Stimulated activated CD4-positive, alpha-beta T cell treated with anti-CD3 and anti-CD28 coated beads, Interleukin-15, amount 100 ng/mL, for 48 hours (primary cell): ENCODE measurements around the gene MUC5B.
"Not testable (repeated sequence)": the region's sequence is repeated elsewhere in the genome, so short reads cannot be mapped to it uniquely, and the experiment has no call there.

Experiments
- DNase-seq, 2 donors: peaks; one replicate each; pipeline ENCODE4 v3.0.0-alpha.2; 2020; ENCODE audit warnings: low read depth in 2 of 2

The MUC5B gene, protein sequence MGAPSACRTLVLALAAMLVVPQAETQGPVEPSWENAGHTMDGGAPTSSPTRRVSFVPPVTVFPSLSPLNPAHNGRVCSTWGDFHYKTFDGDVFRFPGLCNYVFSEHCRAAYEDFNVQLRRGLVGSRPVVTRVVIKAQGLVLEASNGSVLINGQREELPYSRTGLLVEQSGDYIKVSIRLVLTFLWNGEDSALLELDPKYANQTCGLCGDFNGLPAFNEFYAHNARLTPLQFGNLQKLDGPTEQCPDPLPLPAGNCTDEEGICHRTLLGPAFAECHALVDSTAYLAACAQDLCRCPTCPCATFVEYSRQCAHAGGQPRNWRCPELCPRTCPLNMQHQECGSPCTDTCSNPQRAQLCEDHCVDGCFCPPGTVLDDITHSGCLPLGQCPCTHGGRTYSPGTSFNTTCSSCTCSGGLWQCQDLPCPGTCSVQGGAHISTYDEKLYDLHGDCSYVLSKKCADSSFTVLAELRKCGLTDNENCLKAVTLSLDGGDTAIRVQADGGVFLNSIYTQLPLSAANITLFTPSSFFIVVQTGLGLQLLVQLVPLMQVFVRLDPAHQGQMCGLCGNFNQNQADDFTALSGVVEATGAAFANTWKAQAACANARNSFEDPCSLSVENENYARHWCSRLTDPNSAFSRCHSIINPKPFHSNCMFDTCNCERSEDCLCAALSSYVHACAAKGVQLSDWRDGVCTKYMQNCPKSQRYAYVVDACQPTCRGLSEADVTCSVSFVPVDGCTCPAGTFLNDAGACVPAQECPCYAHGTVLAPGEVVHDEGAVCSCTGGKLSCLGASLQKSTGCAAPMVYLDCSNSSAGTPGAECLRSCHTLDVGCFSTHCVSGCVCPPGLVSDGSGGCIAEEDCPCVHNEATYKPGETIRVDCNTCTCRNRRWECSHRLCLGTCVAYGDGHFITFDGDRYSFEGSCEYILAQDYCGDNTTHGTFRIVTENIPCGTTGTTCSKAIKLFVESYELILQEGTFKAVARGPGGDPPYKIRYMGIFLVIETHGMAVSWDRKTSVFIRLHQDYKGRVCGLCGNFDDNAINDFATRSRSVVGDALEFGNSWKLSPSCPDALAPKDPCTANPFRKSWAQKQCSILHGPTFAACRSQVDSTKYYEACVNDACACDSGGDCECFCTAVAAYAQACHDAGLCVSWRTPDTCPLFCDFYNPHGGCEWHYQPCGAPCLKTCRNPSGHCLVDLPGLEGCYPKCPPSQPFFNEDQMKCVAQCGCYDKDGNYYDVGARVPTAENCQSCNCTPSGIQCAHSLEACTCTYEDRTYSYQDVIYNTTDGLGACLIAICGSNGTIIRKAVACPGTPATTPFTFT (N-terminal part only)

DNA sequence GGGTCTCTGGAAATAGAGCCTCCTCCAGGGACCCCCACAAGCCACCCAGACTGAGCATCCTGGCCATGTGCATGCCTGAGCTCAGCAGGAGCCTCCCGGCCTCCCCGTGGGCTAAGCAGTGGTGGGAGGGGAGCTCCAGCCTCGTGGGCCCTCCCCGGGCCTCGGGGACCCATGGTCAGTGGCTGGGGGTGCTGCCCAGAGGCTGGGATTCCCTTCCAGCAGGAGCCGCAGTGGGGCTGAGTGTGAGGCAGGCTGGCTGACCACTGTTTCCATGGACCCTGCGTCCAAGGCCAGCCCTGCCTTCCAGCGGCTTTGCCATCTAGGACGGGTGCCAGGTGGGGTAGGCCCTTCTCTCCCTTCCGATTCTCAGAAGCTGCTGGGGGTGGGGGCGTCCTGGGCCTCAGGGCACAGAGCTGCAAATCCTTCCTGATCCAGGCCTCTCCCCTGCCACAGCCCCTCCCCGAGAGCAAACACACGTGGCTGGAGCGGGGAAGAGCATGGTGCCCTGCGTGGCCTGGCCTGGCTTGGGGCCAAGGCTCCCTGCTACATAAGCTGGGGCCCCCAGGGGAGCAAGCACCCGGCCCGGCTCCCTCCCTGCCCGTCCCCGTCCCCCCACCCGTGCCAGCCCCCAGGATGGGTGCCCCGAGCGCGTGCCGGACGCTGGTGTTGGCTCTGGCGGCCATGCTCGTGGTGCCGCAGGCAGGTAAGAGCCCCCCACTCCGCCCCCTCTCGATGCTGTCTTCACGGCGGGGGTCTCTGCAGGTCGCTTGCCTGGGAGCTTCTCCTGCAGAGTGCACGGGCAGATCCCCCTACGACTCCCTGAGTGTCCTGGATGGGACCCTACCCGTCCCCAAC is at the start of gene MUC5B:
MUC5B (plus strand) TSS at position 576 of the 855 bp plus-strand sequence; CDS start at position 634, 58 bp downstream.
- no peak for DNase-seq

DNA sequence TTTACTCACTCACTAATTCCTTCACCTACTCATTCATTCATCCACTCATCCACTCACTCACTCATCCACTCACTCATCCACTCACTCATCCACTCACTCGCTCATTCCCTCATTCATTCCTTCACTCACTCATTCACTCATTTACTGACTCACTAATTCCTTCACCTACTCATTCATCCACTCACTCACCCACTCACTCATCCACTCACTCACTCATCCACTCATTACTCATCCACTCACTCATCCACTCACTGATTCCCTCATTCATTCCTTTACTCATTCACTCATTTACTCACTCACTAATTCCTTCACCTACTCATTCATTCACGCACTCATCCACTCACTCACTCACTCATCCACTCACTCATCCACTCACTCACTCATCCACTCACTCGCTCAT is 49.5 kb upstream of the MUC5B start:
- not testable (repeated sequence) for DNase-seq

DNA sequence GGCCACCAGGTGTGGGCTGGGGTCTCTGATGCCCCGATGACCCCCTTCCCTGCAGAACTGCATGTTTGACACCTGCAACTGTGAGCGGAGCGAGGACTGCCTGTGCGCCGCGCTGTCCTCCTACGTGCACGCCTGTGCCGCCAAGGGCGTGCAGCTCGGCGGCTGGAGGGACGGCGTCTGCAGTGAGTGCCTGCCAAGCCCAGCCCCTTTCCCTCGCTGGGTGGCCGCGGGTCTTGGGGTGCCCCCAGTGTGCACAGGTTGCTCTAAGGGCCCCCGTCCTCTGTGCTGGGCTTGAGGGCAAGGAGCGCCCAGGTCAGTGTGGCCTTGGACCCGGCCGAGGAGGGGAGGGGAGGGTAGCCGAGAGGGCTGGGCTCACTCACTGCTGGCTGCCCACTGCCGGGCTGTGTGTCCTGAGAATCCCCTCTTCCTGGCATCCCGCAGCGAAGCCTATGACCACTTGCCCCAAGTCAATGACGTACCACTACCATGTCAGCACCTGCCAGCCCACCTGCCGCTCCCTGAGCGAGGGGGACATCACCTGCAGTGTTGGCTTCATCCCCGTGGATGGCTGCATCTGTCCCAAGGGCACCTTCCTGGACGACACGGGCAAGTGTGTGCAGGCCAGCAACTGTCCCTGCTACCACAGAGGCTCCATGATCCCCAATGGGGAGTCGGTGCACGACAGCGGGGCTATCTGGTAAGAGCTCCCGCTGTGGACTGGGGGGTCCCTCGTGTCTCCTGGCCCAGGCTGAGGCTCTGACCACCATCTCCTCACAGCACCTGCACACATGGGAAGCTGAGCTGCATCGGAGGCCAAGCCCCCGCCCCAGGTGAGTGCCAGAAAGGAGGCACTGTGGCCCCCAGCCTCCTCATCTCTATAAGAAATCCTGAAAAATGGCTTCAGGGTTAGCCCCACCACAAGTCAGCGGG is 48.2 kb upstream of the MUC5B start:
- DNase-seq, result no peak

DNA sequence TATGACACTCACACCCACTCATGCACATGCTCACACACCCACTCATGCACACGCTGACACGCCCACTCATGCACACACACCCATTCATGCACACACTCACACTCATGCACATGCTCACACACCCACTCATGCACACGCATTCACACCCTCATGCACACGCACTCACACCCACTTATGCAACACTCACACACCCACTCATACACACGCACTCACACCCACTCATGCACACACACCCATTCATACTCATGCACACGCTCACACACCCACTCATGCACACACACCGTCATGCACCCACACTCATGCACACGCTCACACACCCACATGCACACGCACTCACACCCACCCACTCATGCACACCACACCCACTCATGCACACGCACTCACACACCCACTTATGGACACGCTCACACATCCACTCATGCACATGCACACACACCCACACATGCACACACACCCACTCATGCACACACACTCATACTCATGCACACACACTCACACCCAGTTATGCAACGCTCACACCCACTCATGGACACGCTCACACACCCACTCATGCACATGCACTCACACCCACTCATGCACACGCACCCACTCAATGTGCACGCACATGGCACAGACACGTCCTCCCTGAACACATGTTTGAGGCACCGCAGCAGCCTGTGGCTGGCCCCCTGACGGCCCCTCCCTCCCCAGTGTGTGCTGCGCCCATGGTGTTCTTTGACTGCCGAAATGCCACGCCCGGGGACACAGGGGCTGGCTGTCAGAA is 47.2 kb upstream of the MUC5B start:
- DNase-seq, result no peak

DNA sequence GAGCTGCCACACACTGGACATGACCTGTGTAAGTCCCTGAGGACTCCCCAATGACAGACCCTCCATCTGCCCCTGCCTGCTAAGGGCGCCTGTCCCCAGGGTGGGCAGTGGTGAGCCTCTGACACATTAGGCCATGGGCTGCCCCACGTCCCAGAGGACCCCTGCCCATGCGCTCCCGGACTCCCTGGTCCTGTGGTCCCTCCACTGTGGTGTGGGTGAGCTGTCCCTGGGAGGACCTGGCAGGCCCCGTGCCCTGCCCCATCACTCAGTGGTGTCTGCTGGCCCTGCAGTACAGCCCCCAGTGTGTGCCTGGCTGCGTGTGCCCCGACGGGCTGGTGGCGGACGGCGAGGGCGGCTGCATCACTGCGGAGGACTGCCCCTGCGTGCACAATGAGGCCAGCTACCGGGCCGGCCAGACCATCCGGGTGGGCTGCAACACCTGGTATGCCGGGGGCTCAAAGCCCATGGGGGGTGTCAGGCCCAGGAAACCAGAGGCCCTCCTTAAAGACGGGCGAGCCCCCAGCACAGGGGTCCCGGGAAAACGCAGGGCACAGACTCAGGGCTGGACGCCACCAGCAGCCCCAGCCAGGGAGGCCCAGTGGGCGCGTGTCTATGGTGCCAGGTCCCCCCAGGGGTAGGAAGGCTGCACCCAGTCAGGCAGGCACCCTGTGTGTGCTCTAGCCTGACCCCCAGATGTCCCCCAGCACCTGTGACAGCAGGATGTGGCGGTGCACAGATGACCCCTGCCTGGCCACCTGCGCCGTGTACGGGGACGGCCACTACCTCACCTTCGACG is 46.4 kb upstream of the MUC5B start:
- DNase-seq, result no peak

DNA sequence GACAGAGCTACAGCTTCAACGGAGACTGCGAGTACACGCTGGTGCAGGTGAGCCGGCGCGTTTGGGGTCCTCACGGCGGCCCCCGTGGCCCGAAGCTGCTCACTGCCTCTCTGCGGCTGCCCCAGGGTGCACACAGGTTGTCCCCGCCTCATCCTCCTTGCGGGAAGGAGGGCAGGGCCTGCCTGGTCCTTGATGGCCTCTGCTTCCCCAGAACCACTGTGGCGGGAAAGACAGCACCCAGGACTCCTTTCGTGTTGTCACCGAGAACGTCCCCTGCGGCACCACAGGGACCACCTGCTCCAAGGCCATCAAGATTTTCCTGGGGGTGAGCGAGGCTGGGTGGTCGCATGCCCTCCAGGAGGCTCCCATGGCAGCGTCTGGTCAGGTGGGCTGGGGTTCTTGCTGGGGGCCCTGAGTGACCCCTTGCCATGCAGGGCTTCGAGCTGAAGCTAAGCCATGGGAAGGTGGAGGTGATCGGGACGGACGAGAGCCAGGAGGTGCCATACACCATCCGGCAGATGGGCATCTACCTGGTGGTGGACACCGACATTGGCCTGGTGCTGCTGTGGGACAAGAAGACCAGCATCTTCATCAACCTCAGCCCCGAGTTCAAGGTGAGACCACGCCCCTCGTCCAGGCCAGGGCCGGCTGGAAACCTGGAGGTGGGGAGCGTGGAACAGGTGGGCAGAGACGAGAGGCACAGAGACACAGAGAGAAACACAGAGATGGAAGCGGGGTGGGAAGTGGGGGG is 45.7 kb upstream of the MUC5B start:
- no peak for DNase-seq

DNA sequence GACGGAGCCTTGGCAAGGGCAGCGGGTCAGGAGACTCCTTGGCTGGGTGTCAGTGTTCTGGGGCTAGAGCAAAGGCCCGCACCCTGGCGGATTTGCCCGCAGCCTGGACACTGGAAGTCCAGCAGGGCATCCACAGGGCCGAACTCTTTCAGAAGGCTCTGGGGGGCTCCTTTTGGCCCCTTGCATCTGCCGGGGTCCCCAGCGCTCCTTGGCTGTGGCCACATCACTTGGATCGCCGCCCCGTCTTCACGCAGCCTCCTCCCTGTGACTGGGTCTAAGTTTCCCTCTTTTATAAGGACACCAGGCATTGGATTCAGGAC is 45.1 kb upstream of the MUC5B start:
- DNase-seq, result no peak

DNA sequence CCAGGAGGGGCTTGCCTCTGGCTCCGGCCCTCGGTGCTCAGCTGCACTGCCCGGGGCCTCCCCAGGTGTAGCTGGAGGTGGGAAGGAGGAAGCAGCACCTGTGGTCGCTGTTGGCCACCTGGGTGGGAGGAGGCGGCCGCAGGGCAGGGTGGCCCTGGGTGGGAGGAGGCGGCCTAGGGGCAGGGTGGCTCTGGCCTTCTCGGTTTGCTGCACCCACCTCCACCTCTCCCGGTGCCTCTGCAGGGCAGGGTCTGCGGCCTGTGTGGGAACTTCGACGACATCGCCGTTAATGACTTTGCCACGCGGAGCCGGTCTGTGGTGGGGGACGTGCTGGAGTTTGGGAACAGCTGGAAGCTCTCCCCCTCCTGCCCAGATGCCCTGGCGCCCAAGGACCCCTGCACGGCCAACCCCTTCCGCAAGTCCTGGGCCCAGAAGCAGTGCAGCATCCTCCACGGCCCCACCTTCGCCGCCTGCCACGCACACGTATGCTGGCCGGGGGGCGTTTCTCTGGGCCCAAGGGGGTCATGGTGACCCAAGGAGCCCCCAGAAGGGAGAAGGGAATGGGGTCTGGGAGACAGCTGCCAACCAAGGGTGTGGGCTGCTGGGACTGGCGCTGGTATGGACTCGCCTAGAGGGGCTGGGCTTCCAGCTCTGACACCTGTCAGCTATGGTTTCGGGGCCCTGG is 44.5 kb upstream of the MUC5B start:
- DNase-seq, result no peak

DNA sequence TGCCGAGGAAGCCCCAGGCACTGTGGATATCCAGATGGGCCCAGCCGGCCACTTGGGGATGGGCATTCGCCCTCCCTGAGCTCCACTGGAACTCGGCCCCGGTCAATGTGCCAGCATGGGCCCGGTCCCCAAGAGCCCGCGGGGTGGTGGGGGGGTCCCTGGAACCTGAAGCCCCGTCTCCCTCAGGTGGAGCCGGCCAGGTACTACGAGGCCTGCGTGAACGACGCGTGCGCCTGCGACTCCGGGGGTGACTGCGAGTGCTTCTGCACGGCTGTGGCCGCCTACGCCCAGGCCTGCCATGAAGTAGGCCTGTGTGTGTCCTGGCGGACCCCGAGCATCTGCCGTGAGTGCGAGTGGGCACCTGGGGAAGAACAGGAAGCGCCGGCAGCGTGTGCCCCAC is 44.0 kb upstream of the MUC5B start:
- DNase-seq, result no peak

DNA sequence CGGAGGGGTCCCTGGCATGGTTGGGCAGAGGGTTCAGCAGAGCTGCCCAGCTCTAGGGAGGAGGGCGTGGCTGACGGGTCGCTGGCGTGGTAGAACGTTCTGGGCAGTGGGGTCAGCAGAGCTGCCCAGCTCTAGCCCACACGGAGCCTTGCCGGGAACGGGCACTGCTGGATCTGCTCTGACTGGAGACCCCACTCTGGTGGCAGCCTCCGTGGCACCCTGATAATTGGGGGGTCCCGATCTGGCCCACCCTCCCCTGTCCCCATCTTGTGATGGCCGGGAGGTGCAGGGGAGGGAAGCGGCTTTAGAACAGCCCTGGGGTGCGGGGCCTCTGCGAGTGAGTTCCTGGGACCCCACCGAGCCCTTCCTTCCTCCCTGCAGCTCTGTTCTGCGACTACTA is 43.2 kb upstream of the MUC5B start:
- no peak for DNase-seq

DNA sequence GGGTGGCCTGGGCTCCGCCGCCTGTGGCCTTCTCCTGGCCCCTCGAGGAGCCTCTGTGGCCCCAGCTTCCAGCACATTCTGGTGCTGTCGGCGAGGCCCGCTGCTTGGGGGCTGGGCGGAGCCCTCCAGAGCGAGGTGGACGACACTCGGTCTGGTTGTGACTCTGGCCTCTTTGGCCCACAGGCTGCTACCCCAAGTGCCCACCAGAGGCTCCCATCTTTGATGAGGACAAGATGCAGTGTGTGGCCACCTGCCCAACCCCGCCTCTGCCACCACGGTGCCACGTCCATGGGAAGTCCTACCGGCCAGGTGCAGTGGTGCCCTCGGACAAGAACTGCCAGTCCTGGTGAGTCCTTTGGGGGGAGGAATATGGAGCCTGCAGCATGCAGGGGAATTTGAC is 42.7 kb upstream of the MUC5B start:
- DNase-seq, result no peak

DNA sequence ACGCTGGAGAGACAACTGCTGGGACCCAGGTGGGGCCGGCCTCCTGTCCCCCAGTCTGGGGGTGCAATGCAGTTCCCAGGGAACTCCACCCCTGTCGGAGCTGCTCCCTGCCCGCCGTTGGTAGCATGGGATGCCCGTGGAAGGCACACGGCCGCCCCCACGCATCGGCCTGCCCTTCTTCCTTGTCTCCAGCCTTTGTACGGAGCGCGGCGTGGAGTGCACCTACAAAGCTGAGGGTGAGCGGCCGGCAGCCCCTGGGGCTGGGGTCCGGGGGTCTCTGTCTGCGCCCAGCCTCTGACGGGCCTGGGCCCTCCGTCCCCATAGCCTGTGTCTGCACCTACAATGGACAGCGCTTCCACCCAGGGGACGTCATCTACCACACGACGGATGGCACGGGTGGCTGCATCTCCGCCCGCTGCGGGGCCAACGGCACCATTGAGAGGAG is 41.9 kb upstream of the MUC5B start:
- no peak for DNase-seq

DNA sequence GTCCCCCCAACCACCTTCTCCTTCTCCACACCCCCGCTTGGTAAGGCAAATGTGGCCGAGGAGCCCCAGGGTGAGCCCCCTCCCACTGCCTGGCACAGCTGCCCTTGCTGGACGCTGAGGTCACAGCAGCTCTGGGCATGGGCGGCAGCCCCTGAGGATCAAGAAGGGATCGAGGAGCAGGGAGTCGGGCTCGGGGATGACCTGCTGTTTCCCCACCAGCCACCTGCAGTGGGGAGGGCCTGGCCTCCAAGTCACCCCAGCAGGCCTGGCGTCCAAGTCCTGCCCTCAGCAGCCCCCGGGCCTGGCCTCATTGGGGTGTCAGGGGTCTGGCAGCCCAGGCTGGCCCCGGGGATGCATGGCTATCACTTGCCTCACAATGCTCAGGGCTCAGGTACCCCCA is 41.4 kb upstream of the MUC5B start:
- no peak for DNase-seq

DNA sequence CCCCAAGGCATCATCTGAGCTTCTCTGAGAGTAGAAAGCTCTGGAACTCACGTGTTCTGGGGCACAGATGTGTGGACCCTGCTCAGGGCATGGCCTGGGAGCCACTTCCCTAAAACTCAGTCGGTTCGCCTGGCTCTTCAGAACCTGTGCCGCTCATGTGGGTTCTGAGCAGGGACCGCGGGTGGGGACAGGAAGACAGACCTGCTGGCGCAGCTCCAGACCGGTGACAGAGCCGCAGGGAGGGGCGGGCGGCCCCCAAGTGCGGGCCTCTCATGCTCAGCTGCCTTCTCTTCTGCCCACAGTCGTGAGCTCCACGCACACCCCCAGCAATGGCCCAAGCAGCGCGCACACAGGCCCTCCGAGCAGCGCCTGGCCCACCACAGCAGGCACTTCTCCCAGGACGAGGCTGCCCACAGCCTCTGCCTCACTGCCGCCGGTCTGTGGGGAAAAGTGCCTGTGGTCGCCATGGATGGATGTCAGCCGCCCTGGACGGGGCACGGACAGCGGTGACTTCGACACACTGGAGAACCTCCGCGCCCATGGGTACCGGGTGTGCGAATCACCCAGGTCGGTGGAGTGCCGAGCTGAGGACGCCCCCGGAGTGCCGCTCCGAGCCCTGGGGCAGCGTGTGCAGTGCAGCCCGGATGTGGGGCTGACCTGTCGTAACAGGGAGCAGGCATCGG is 40.9 kb upstream of the MUC5B start:
- no peak for DNase-seq

DNA sequence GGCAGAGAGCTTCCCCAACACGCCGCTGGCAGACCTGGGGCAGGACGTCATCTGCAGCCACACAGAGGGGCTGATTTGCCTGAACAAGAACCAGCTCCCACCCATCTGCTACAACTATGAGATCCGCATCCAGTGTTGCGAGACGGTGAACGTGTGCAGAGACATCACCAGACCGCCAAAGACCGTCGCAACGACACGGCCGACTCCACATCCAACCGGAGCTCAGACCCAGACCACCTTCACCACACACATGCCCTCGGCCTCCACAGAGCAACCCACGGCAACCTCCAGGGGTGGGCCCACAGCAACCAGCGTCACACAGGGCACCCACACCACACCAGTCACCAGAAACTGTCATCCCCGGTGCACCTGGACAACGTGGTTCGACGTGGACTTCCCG is 38.7 kb upstream of the MUC5B start:
- not testable (repeated sequence) for DNase-seq

DNA sequence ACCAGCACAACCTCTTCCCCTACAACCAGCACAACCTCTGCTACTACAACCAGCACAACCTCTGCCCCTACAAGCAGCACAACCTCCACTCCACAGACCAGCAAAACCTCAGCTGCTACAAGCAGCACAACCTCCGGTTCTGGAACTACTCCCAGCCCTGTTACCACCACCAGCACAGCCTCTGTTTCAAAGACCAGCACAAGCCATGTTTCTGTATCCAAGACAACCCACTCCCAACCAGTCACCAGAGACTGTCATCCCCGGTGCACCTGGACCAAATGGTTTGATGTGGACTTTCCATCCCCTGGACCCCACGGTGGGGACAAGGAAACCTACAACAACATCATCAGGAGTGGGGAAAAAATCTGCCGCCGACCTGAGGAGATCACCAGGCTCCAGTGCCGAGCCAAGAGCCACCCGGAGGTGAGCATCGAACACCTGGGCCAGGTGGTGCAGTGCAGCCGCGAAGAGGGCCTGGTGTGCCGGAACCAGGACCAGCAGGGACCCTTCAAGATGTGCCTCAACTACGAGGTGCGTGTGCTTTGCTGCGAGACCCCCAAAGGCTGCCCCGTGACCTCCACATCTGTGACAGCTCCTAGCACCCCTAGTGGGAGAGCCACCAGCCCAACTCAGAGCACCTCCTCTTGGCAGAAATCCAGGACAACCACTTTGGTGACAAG is 34.3 kb upstream of the MUC5B start:
- not testable (repeated sequence) for DNase-seq
